Stimulated activated CD4-positive, alpha-beta T cell treated with anti-CD3 and anti-CD28 coated beads, Interleukin-12 subunit alpha, Interleukin-12 subunit beta, amount 100 ng/mL, for 24 hours (primary cell): ENCODE measurements around the gene RRAD.
"Not testable (repeated sequence)": the region's sequence is repeated elsewhere in the genome, so short reads cannot be mapped to it uniquely, and the experiment has no call there.

Experiments
- DNase-seq, 2 experiments: peaks; one replicate each; pipeline ENCODE4 v3.0.0-alpha.2; 2020; ENCODE audit warnings: low read depth in 2 of 2

The RRAD gene

GRCh38 chr16:66900721-66901441, 24.5 kb downstream of the RRAD start:
- DNase-seq = no peak

GRCh38 chr16:66899945-66900710, 25.2 kb downstream of the RRAD start:
- no peak for DNase-seq

DNA sequence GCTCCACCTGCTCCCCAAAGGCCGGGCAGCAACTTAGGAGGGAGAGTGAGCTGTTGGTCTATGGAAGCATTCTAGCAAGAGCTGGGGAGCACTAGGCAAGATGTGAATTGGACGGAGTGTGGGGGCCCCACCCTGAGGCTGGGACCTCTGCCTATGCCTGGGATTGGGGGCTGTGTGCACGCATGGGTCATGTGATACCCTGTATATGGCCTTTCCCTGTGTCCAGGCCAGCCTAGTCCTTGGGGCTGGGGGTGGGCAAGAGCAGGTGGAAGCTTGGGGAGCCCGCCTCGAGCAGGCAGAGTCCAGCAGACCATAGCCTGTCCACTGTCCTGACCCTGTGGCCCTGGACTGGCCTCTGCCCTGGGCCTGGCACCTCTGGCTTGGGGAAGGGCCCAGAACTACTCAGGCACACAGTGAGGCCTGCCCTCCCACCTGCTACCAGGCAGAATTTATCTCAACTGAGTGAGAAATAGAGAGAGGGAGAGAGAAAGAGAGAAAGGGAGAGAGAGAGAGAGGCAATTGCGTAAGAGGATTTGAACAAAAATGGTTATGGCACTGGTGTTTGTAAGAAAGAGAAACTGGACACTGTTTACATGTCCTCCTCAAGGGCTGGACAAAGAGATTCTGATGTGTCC, 25.9 kb downstream of the RRAD start:
- no peak for DNase-seq

DNA sequence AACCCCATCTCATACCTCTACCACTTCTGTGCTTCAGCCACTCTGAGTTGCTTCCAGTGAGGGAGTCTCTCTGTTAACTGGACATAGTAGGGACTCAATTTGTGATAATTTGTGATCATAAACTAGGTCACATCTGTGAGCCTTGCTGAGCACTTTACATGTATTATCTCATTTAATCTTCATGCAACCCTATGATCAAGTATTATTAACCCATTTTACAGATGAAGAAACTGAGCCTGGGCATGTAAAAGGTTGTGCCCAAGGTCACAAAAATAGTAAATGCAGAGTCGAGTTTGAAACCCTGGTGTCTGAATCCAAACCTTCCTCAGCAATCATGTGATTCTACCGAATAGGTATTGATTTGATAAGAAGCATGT, 26.4 kb downstream of the RRAD start:
- no peak for DNase-seq

GRCh38 chr16:66898207-66898606, 27.1 kb downstream of the RRAD start:
- no peak for DNase-seq

DNA sequence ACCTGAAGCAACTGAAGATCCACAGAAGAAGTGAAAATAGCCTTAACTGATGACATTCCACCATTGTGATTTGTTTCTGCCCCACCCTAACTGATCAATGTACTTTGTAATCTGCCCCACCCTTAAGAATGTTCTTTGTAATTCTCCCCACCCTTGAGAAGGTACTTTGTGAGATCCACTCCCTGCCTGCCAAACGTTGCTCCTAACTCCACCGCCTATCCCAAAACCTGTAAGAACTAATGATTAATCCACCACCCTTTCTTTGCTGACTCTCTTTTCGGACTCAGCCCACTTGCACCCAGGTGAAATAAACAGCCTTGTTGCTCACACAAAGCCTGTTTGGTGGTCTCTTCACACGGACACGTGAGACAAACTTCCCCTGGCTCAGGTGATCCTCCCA, 28.7 kb downstream of the RRAD start:
- DNase-seq = not testable (repeated sequence)

DNA sequence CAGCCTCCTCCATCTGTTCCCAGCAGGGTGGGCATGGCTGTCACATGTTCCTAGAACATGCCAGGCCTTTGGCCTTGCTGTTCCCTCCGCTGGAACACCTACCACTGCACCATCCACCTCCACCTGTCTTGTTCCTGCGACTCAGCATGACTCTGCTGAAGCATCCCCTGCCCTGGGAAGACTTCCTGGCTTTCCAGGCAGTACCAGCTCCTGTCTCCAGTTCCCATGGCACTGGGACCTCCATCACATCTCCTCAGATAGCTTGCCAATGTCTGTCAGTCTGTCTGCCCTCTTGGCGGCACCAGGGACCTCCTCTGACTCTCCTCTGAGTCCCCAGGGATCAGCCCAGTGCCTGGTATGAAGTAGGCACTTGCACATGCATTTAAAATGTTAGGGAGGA, 29.3 kb downstream of the RRAD start:
- no peak for DNase-seq

DNA sequence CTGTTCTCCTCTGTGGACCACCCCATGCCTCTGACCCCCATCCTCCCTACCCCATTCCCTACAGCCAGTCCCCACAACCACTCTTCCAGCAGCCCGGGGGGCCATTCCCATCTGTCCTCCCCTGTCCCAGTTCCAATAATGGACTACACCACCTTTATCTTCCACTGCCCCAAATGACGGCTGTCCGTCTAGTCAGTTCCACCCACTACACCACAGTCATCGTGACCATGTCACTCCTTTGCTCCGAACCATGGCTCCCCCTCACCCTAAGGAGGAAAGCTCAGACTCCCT, 29.7 kb downstream of the RRAD start:
- no peak for DNase-seq

- DNase-seq = peak; percentile 25 to 41
These were observed 30.2 kb downstream of the RRAD start for GRCh38 chr16:66894948-66895688.

GRCh38 chr16:66894055-66894454, 31.3 kb downstream of the RRAD start:
- DNase-seq = no peak

GRCh38 chr16:66891797-66892196, 33.5 kb downstream of the RRAD start:
- DNase-seq = no peak

- DNase-seq = no peak
These were observed 34.0 kb downstream of the RRAD start for GRCh38 chr16:66891360-66891759.

DNA sequence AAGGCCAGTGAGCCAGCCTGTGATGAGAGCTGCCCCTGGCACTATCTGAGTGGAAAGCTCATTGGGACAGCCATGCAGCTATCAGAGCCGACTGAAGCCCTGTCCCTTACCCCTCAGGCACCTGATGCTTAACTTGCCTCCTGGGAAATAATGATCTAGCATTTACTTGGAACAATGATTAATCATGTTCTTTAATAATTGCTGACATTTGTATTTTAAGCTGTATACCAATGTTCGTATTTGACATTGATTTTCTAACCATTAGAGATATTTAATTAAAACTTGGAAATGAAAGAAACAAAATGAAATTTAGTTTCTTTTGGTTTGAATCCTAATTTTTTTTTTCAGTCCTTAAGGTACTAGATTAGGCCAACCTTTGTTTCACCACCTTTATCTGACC, 34.5 kb downstream of the RRAD start:
- DNase-seq = no peak

DNA sequence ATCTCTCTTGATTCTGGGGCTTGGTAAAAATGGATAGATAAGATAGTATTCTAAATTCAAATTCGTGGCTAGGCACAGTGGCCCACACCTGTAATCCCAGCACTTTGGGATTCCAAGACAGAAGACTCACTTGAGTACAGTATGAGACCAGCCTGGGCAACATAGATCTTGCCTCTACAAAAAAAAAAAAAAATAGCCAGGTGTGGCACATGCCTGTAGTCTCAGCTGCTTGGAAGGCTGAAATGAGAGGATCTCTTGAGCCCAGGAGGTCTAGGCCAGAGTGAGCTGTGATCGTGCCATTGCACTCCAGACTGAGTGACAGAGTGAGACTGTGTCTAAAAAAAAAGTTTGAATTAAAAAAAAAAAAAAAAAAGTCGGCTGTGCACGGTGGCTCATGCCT, 35.7 kb downstream of the RRAD start:
- DNase-seq = no peak

DNA sequence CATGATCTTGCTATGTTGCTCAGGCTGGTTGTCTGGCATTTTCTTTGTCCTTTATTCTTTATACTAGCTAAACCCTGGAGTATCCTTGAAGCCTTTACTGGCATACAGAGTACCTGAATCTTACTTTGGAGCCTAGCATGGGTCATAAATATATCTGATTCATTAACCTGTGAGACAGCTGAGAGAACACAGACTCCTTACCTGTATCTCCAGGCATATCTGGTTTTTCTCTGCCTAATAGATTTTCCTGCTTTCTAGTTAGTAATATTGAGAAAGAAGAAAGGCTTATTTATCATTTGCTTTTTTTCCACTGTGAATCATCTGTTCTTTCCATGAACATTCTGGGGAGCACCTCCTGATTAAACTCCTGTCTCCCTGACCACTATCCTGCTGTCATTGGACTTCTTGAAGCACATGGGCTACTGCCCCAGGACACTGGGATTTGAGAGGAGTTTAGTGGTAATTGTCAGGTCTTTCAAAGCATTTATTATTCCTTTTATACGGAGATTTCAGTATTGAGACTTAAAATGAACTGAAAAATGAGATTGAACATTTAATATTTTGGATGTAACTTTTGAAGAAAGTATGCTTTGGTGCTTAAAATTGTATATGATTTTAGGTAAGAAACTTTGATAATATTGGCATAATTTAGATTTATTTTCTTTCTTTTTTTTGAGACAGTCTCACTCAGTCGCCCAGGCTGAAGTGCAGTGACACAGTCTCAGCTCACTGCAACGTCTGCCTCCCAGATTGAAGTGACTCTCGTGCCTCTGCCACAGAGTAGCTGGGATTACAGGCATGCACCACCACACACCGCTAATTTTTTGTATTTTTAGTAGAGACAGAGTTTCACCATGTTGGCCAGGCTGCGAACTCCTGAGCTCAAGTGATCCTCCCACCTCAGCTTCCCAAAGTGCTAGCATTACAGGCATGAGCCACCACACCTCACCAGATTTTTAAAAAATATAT, 36.4 kb downstream of the RRAD start:
- DNase-seq = no peak

GRCh38 chr16:66886914-66887313, 38.4 kb downstream of the RRAD start:
- no peak for DNase-seq

- no peak for DNase-seq
These were observed 39.0 kb downstream of the RRAD start for GRCh38 chr16:66886321-66886720.

DNA sequence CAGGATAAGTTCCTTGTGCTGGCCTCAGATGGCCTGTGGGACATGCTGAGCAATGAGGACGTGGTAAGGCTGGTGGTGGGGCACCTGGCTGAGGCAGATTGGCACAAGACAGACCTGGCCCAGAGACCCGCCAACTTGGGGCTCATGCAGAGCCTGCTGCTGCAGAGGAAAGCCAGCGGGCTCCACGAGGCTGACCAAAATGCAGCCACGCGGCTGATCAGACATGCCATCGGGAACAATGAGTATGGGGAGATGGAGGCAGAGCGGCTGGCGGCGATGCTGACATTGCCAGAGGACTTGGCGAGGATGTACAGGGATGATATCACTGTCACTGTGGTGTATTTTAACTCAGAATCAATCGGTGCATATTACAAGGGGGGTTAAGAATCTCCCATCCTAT, 39.8 kb downstream of the RRAD start:
- DNase-seq = no peak

GRCh38 chr16:66882702-66883101, 42.6 kb downstream of the RRAD start:
- DNase-seq = no peak

DNA sequence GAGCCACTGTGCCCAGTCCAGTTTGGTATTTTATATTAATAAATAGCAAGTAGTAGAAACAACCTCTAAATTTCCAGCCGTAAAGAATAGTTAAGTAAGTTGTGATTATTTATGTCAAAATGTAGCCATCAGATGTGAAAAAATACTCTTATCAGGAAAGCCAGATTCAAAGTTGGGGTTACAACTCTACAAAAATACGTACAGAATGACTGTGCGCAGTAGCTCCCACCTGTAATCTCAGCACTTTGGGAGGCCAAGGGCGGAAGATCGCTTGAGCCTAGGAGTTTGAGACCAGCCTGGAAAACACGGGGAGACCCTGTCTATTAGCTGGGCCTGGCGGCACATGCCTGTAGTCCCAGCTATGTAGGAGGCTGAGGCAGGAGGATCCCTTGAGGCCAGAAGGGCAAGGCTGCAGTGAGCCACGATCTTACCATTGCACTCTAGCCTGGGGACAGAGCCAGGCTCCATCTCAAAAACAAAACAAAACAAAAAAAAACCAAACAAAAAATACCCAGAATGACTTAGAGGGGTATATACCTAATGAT, 43.3 kb downstream of the RRAD start:
- no peak for DNase-seq

- no peak for DNase-seq
These were observed 43.8 kb downstream of the RRAD start for GRCh38 chr16:66881560-66881959.
